ENCODE measurements around the gene GPC3.

- TF ChIP-seq CTCF (IDR thresholded peaks at IDR 0.05) (no peak), POLR2A (IDR thresholded peaks at IDR 0.05) (no peak)
Measured at GRCh38 chrX:133947022-133947421, 38.4 kb downstream of the GPC3 start.

All from right lobe of liver (tissue), 4 donors.